ENCODE data around the gene FDPS.
A peak's percentile ranks its signal among the peaks of the same experiment; 100 is the strongest.
"Not testable (repeated sequence)": the region's sequence is repeated elsewhere in the genome, so short reads cannot be mapped to it uniquely, and the experiment has no call there.

Gene FDPS

DNA sequence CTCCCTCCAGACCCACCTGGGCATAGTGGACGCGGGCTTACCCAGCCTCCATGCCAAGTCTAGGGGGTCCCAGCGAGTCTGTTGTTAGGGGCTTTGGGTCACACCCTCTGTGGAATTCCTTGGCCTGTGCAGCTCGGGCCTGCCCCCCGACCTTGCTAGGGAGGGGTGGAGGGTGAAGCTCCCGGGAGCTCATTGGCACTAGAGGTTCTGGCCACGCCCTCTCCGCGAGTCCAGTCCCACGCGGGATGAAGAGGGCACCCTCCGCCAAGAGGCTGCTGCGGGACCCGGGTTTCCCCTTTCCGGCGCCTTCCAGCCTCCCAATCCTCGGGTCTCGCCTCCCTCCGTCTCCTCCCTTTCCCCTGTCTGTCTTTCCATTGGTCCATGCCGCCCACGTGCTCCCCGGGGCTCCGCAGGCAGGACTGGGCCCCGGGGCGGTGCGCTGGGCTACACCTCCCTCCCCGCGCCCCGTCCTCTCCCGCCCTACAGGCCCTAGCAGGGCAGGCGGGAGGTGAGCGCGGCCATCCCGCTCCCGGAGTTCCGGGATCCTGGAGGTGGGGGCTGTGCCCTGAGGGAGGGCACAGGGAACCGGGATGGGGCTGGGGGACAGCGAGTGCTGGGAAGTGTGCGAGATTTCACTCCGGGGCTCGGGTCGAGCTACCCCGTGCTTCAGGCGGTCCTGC lies 15.5 kb downstream of the FDPS start:
- H3K9me3 ChIP-seq (ENCODE audit: control insufficient read depth in 1 of 2, low read length in 2 of 2), result no peaks in the 10 kb centered on the region
- H3K4me3 ChIP-seq (ENCODE audit: low read depth in 1 of 2, low read length in 2 of 2), result peak overlapping the region; percentile 93 to 95
- H3K27me3 ChIP-seq (ENCODE audit: control insufficient read depth in 1 of 2, insufficient read depth in 2 of 2, low read length in 2 of 2), result no peaks in the 10 kb centered on the region
- peaks cover 13 to 22% of the 10 kb centered on the region in 2 donors for H3K36me3 ChIP-seq (ENCODE audit: control insufficient read depth in 1 of 2, insufficient read depth in 2 of 2, low read length in 2 of 2)
- H3K9ac ChIP-seq (ENCODE audit: low read depth in 1 of 2, low read length in 2 of 2), result peak overlapping the region; percentile 80 to 95
- H3K27ac ChIP-seq (ENCODE audit: low read depth, low read length), result peak overlapping the region; percentile 98
- H3K4me1 ChIP-seq (ENCODE audit: control insufficient read depth in 1 of 2, insufficient read depth in 2 of 2, low read length in 2 of 2), result peaks cover 36 to 48% of the 10 kb centered on the region in 2 donors

DNA sequence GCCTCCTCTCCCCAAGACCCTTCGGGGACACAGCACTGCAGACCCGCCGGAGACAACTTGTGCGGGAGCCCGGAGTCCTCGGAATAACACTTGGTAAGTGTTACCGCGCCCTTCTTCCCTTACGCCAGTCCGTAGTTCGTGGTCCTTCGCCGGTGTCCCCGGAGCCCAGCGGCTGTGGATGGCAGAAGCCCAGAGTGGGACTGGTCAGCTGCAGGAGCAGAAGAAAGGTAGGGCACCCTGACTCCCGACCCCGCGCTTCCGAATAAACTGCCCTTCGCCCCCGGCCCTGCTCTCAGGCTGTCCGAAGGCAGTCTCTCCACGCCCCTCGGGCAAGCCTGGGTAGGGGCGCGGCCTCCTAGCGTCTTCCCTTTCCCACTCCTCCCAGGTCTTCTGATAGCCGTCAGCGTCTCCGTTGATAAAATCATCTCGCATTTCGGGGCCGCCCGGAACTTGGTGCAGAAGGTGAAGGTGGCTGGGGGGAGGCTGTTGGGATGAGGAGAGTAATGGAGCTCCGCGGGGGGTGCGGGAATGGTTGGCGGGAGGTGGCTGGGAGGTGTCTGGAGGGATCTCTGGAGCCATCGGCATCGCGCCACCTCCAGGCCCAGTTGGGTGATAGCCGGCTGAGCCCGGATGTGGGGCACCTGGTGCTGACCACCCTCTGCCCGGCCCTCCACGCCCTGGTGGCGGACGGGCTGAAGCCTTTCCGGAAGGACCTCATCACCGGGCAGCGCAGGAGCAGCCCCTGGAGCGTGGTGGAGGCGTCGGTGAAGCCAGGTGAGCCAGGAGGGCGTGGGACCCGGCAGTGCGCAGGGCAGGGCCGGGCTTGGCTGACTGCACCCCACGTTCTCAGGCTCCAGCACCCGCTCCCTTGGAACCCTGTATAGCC lies 16.3 kb downstream of the FDPS start:
- no peaks in the 10 kb centered on the region for H3K27me3 ChIP-seq (ENCODE audit: control insufficient read depth in 1 of 2, insufficient read depth in 2 of 2, low read length in 2 of 2)
- H3K27ac ChIP-seq (ENCODE audit: low read depth, low read length), result peak overlapping the region; percentile 51
- peaks cover 9 to 17% of the 10 kb centered on the region in 2 donors for H3K36me3 ChIP-seq (ENCODE audit: control insufficient read depth in 1 of 2, insufficient read depth in 2 of 2, low read length in 2 of 2)
- H3K9me3 ChIP-seq (ENCODE audit: control insufficient read depth in 1 of 2, low read length in 2 of 2), result no peaks in the 10 kb centered on the region
- peak overlapping the region; percentile 80 to 95 for H3K9ac ChIP-seq (ENCODE audit: low read depth in 1 of 2, low read length in 2 of 2)
- peaks cover 36 to 40% of the 10 kb centered on the region in 2 donors for H3K4me1 ChIP-seq (ENCODE audit: control insufficient read depth in 1 of 2, insufficient read depth in 2 of 2, low read length in 2 of 2)
- H3K4me3 ChIP-seq (ENCODE audit: low read depth in 1 of 2, low read length in 2 of 2), result peak overlapping the region; percentile 93 to 95

DNA sequence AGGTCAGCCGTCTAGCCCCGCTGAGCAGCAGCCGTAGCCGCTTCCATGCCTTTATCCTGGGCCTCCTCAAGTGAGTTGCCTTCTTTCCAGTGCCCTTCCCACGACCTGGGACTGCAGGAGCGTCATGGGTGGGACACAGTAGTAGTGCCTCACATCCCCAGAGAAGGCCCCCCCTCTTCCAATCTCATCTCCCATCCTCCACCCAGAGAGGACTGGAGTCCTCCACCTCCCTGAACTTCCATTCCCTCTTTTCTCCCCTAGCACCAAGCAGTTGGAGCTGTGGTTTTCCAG lies 16.9 kb downstream of the FDPS start:
- Histone ChIP-seq H3K4me3 (ENCODE audit: low read depth in 1 of 2, low read length in 2 of 2) (peak overlapping the region; percentile 93 to 95), H3K4me1 (ENCODE audit: control insufficient read depth in 1 of 2, insufficient read depth in 2 of 2, low read length in 2 of 2) (peaks cover 33 to 35% of the 10 kb centered on the region in 2 donors), H3K36me3 (ENCODE audit: control insufficient read depth in 1 of 2, insufficient read depth in 2 of 2, low read length in 2 of 2) (peaks cover 11 to 21% of the 10 kb centered on the region in 2 donors), H3K27ac (ENCODE audit: low read depth, low read length) (no peak overlapping the region), H3K9ac (ENCODE audit: low read depth in 1 of 2, low read length in 2 of 2) (peak overlapping the region; percentile 80 to 95), H3K27me3 (ENCODE audit: control insufficient read depth in 1 of 2, insufficient read depth in 2 of 2, low read length in 2 of 2) (no peaks in the 10 kb centered on the region), H3K9me3 (ENCODE audit: control insufficient read depth in 1 of 2, low read length in 2 of 2) (no peaks in the 10 kb centered on the region)

DNA sequence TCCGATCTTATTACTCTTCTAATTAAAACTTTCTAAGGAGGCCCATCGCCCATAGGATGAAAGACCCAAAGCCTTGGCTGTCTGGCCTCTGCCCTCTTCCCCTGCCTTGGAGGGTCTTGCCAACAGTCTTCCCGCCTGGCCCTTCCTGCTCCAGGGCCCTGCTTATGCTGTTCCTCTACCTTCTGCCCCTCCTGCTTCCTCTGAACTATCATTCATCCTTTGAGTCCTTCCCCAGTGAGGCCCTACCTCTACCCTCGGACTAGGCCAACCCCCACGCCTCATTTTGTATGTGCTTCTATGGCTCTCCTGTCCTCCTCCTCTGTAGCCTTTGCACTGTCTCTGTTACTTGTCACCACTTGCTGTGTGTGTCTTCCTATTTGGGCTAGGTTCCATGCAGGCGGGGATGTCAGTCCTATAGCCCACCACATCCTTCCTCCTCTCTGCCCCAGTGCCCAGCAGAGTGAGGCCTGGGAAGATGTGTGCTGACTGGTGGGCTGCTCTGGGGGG lies 17.4 kb downstream of the FDPS start:
- peaks cover 16 to 27% of the 10 kb centered on the region in 2 donors for H3K36me3 ChIP-seq (ENCODE audit: control insufficient read depth in 1 of 2, insufficient read depth in 2 of 2, low read length in 2 of 2)
- no peak overlapping the region for H3K27ac ChIP-seq (ENCODE audit: low read depth, low read length)
- no peaks in the 10 kb centered on the region for H3K9me3 ChIP-seq (ENCODE audit: control insufficient read depth in 1 of 2, low read length in 2 of 2)

DNA sequence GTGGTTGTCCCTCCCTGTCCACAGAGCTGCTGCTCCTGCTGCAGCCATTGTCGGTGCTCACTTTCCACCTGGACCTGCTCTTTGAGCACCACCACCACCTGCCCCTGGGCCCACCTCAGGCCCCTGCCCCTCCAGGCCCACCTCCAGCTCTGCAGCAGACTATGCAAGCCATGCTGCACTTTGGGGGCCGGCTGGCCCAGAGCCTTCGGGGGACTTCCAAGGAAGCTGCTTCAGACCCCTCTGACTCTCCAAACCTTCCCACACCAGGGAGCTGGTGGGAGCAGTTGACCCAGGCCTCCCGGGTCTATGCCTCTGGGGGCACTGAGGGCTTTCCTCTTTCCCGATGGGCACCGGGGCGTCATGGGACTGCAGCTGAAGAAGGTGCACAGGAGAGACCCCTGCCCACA lies 18.0 kb downstream of the FDPS start:
- no peaks in the 10 kb centered on the region for H3K9me3 ChIP-seq (ENCODE audit: control insufficient read depth in 1 of 2, low read length in 2 of 2)
- no peak overlapping the region for H3K4me3 ChIP-seq (ENCODE audit: low read depth in 1 of 2, low read length in 2 of 2)
- H3K36me3 ChIP-seq (ENCODE audit: control insufficient read depth in 1 of 2, insufficient read depth in 2 of 2, low read length in 2 of 2), result peaks cover 20 to 31% of the 10 kb centered on the region in 2 donors
- peaks cover 24 to 25% of the 10 kb centered on the region in 2 donors for H3K4me1 ChIP-seq (ENCODE audit: control insufficient read depth in 1 of 2, insufficient read depth in 2 of 2, low read length in 2 of 2)
- H3K27me3 ChIP-seq (ENCODE audit: control insufficient read depth in 1 of 2, insufficient read depth in 2 of 2, low read length in 2 of 2), result no peaks in the 10 kb centered on the region
- H3K27ac ChIP-seq (ENCODE audit: low read depth, low read length), result no peak overlapping the region
- H3K9ac ChIP-seq (ENCODE audit: low read depth in 1 of 2, low read length in 2 of 2), result no peak overlapping the region

More for the DNA sequence above, 17.4 kb downstream of the FDPS start:
- peak overlapping the region in 1 of 2 donors; percentile 80 for H3K9ac ChIP-seq (ENCODE audit: low read depth in 1 of 2, low read length in 2 of 2)
- no peaks in the 10 kb centered on the region for H3K27me3 ChIP-seq (ENCODE audit: control insufficient read depth in 1 of 2, insufficient read depth in 2 of 2, low read length in 2 of 2)
- H3K4me3 ChIP-seq (ENCODE audit: low read depth in 1 of 2, low read length in 2 of 2), result peak overlapping the region in 1 of 2 donors; percentile 95
- peaks cover 30% of the 10 kb centered on the region in 2 donors for H3K4me1 ChIP-seq (ENCODE audit: control insufficient read depth in 1 of 2, insufficient read depth in 2 of 2, low read length in 2 of 2)

DNA sequence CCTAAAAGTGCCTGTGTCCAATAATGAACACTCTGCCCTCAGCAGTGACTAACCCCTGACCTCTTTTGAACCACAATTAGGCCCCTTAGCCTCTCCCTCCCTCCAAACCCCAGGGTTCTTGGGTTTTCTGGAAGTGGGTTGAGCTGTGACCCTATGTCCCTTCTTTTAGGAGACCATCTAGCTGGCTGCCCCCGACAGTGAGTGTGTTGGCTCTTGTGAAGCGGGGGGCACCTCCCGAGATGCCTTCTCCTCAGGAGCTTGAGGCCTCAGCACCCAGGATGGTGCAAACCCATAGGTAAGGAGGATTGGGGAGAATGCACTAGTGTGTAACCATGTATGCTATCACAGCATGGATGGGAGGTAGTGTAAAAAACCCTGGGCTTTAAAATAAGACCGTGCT lies 19.3 kb downstream of the FDPS start:
- Histone ChIP-seq H3K9ac (ENCODE audit: low read depth in 1 of 2, low read length in 2 of 2) (no peak overlapping the region), H3K9me3 (ENCODE audit: control insufficient read depth in 1 of 2, low read length in 2 of 2) (no peaks in the 10 kb centered on the region), H3K27me3 (ENCODE audit: control insufficient read depth in 1 of 2, insufficient read depth in 2 of 2, low read length in 2 of 2) (no peaks in the 10 kb centered on the region), H3K36me3 (ENCODE audit: control insufficient read depth in 1 of 2, insufficient read depth in 2 of 2, low read length in 2 of 2) (peaks cover 20 to 31% of the 10 kb centered on the region in 2 donors), H3K4me3 (ENCODE audit: low read depth in 1 of 2, low read length in 2 of 2) (no peak overlapping the region), H3K4me1 (ENCODE audit: control insufficient read depth in 1 of 2, insufficient read depth in 2 of 2, low read length in 2 of 2) (peaks cover 14 to 15% of the 10 kb centered on the region in 2 donors), H3K27ac (ENCODE audit: low read depth, low read length) (no peak overlapping the region)

DNA sequence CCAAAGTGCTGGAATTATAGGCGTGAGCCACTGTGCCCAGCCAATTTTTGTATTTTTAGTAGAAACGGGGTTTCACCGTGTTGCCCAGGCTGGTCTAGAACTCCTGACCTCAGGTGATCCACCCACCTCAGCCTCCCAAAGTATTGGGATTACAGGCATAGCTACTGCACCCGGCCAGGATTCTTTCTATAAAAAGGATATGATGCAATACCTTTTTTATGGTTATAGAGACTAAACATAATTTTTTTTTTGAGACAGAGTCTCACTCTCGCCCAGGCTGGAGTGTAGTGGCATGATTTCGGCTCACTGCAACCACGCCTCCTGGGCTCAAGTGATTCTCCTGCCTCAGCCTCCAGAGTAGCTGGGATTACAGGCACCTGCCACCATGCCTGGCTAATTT lies 20.2 kb downstream of the FDPS start:
- not testable (repeated sequence) for H3K9ac ChIP-seq (ENCODE audit: low read depth in 1 of 2, low read length in 2 of 2); H3K9me3 ChIP-seq (ENCODE audit: control insufficient read depth in 1 of 2, low read length in 2 of 2); H3K27me3 ChIP-seq (ENCODE audit: control insufficient read depth in 1 of 2, insufficient read depth in 2 of 2, low read length in 2 of 2); H3K4me3 ChIP-seq (ENCODE audit: low read depth in 1 of 2, low read length in 2 of 2); H3K27ac ChIP-seq (ENCODE audit: low read depth, low read length)
- H3K4me1 ChIP-seq (ENCODE audit: control insufficient read depth in 1 of 2, insufficient read depth in 2 of 2, low read length in 2 of 2), result peaks cover 14 to 15% of the 10 kb centered on the region in 2 donors
- peaks cover 20 to 31% of the 10 kb centered on the region in 2 donors for H3K36me3 ChIP-seq (ENCODE audit: control insufficient read depth in 1 of 2, insufficient read depth in 2 of 2, low read length in 2 of 2)

DNA sequence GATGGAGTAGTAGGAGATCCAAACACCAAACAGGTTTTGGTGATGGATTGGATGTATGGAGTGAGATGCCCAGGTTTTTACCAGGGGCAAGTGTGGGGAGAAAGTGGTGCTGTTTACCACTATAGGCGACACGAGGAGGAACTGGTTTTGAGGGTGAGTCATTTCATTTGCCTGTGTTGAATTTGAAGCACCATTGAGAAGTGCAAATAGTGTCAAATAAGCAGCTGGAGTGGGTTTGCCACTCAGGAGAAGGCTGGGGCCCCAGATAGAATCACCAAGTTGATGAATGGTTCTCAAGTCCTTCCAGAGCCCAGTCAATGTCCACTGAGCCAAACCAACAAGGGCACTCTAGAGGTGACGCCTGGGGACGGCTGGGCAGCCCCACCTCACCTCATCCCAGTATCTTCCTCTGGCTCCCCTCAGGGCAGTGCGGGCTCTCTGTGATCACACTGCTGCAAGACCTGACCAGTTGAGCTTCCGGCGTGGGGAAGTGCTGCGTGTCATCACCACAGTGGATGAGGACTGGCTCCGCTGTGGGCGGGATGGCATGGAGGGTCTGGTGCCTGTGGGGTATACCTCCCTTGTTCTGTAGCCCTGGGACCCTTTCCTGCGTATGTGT lies 21.4 kb downstream of the FDPS start:
- H3K4me1 ChIP-seq (ENCODE audit: control insufficient read depth in 1 of 2, insufficient read depth in 2 of 2, low read length in 2 of 2), result peaks cover 12 to 13% of the 10 kb centered on the region in 2 donors
- H3K9me3 ChIP-seq (ENCODE audit: control insufficient read depth in 1 of 2, low read length in 2 of 2), result no peaks in the 10 kb centered on the region
- H3K27ac ChIP-seq (ENCODE audit: low read depth, low read length), result no peak overlapping the region
- H3K9ac ChIP-seq (ENCODE audit: low read depth in 1 of 2, low read length in 2 of 2), result no peak overlapping the region
- H3K4me3 ChIP-seq (ENCODE audit: low read depth in 1 of 2, low read length in 2 of 2), result no peak overlapping the region
- H3K27me3 ChIP-seq (ENCODE audit: control insufficient read depth in 1 of 2, insufficient read depth in 2 of 2, low read length in 2 of 2), result no peaks in the 10 kb centered on the region
- peaks cover 20 to 36% of the 10 kb centered on the region in 2 donors for H3K36me3 ChIP-seq (ENCODE audit: control insufficient read depth in 1 of 2, insufficient read depth in 2 of 2, low read length in 2 of 2)

DNA sequence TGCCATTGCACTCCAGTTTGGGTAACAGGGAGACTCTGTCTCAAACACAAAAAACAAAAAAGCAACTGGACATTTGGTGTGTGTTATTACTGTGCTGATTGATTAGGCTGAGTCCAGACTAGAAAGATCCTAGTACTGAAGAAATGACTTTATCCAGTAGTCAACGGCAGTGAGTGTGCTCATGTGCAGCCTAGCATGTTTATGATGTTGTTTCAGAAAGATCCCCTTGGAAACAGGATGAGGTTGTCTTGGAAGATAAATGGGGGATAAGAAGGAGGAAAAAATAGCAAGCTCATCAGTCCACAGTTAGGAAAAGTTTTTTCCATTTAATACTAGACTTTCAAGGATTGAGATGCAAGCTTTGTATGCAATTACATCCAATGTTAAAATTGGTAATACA lies 26.3 kb downstream of the FDPS start:
- H3K4me3 ChIP-seq (ENCODE audit: low read depth in 1 of 2, low read length in 2 of 2), result no peak overlapping the region

More for the DNA sequence above, 26.3 kb downstream of the FDPS start:
- Histone ChIP-seq H3K4me1 (ENCODE audit: control insufficient read depth in 1 of 2, insufficient read depth in 2 of 2, low read length in 2 of 2) (no peaks in the 10 kb centered on the region), H3K9me3 (ENCODE audit: control insufficient read depth in 1 of 2, low read length in 2 of 2) (no peaks in the 10 kb centered on the region), H3K9ac (ENCODE audit: low read depth in 1 of 2, low read length in 2 of 2) (no peak overlapping the region), H3K36me3 (ENCODE audit: control insufficient read depth in 1 of 2, insufficient read depth in 2 of 2, low read length in 2 of 2) (peaks cover 39 to 61% of the 10 kb centered on the region in 2 donors), H3K27me3 (ENCODE audit: control insufficient read depth in 1 of 2, insufficient read depth in 2 of 2, low read length in 2 of 2) (no peaks in the 10 kb centered on the region), H3K27ac (ENCODE audit: low read depth, low read length) (no peak overlapping the region)
